ENCODE results near the gene COG4. TPM values are rescaled to one million over a fixed set of nuclear protein-coding genes. Genes with fewer than 3 reads are reported as not detected.
"Not testable (repeated sequence)": the region's sequence is repeated elsewhere in the genome, so short reads cannot be mapped to it uniquely, and the experiment has no call there.

The COG4 gene
- polyA plus RNA-seq, 1 donor = 74.7 TPM

DNA sequence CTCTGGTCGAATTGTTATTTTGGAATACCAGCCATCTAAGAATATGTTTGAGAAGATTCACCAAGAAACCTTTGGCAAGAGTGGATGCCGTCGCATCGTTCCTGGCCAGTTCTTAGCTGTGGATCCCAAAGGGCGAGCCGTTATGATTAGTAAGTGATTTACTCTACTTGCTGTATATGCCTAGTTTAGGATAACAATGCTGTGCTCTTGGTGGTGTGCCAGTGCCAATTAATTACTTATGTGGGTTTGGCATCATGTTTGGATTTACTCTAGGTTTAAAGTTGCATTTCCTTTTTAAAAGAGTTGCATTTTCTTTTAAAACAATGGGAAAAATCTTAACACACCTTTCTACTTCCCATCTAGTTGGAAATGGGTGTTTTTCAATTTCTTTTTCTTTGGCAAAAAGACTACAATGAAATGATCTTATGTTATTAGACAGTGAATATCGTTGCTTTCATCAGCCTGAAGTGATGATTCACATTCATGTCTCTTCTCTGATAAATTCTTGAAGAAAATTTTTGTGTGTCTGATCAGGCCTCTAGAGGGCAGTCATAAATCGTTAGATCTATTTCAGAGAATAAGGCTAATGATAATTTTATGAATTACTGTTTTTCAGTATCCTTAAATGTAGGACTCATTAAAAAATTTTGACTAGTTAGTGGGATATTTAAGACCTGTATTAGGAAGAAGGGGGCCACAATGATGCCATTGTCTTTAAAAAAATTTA is 5.9 kb upstream of the COG4 start:
- peak; percentile 7 for DNase-seq

DNA sequence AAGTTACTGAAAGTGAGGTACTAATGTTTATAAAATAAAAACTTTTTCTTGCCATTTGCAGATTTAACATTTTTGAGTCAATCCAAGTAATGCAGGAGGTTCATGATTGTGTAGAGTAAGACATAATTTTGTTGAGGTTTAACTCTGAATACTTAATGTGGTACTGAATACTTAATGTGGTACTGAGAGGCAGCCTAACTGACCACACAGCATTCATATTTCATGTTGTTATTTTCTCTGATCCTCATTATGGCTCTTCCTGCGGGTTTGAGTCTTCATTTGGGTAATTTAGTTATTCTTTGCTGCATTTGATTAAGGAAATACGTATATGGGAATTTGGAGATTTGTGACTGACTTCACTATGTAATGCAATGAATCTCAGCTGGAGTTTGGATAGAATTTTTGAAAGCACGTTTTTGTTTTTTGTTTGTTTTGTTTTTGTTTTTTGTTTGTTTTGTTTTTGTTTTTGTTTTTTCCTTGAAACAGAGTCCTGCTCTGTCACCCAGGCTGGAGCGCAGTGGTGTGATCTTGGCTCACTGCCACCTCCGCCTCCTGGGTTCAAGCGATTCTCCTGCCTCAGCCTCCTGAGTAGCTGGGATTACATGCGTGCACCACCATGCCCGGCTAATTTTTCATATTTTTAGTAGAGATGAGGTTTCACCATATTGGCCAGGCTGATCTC is 4.1 kb upstream of the COG4 start:
- no peak for DNase-seq

DNA sequence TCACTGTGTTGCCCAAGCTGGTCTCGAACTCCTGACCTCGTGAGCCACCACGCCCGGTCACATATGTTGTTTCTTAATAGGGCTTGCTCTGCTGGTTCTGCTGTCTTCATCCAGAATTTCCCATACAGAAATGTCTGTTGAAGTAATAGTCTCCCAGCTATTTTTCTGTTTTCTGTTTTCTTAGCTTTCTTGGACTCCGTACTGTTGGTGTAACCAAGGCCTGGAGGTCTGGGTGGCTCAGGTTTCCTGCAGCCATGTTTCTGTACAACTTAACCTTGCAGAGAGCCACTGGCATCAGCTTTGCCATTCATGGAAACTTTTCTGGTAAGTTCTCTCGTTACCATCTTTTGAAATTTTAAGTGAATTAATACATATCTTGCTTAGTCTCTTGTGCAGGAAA is 3.0 kb upstream of the COG4 start:
- DNase-seq = no peak

DNA sequence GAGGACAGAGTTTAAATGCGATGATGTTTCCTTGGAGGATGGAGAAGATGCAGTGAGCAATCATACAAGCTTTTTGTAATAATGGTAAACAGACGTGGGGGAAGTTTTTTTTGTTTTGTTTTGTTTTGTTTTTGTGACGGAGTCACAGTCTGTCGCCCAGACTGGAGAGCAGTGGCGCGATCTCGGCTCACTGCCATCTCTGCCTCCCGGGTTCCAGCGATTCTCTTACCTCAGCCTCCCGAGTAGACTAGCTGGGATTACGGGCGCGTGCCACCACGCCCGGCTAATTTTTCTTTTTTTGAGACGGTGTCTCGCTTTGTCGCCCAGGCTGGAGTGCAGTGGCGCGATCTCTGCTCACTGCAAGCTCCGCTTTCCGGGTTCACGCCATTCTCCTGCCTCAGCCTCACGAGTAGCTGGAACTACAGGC is 1.1 kb upstream of the COG4 start:
- DNase-seq = not testable (repeated sequence)

DNA sequence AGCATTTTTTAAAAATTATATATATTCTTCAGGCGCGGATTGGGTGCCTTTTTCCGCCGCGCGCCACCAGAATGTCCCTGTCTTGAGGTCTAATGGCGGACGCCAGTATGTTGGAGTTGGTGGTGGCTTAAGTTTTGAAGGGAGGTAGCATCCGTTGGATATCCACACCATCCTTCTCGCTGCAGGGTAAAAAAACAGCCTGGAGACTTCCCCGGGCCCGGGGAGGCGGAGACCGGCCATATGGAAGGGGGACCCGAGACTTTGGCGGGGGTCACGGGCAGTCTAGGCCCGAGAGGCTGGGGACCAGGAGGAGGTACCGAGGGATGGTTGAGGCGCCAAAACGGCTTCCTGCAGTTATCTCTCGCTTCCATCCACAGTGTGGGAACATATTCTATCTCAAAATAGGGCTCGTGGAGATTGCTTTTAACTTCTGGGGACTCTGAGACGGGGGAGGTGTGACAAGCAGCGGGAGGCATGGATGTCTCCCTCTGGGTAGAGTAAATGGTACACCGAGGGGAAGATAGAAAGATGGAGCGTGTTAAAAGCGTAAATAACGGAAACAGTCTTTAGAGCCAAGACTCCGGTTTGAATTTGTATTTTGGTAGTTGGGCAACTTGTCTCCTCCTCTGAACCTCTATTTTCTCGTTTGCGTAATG is 517 bp upstream of the COG4 start, which contains the start of gene SF3B3:
Gene SF3B3 (plus strand): TSS at position 74 of the 656 bp plus-strand sequence. CDS start 2,841 bp downstream, outside the sequence.
- DNase-seq = no peak

DNA sequence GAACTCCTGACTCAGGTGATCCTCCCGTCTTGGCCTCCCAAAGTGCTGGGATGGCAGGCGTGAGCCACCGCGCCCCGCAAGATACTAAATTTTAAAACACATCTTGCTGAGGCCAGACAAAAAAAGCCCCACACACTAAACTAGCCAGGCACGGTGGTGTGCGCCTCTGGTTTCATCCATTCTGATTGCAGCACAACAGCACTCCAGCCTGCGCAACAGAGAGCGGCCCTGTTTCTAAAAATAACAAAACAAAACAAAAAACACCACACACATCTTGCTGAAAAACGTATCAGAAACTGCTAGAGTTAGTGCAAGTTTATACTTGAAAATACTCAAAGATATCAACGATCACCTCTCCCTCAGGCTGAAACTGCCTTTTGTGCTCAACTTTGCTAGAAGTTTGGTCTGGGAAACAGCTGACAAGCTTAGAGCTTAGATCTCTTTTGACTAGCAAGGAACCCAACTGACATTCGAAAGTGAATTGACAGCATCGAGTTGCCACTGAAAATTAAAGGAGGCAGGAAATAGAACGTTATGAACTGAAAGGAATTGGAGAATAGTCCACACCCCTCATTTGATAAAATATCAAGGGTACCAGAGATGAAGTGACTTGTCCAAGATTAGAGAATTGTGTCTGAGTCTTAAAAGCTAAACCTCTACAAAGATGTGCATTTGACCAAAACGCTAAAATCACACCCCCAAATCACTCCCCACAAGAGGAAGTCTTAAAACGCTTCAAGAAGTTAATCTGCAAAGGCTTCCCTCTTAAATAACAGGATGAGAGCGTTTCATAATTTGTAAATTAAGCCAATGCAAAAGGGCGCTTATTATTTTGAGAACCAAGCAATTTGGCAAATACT is 908 bp downstream of the COG4 start:
- DNase-seq = no peak

DNA sequence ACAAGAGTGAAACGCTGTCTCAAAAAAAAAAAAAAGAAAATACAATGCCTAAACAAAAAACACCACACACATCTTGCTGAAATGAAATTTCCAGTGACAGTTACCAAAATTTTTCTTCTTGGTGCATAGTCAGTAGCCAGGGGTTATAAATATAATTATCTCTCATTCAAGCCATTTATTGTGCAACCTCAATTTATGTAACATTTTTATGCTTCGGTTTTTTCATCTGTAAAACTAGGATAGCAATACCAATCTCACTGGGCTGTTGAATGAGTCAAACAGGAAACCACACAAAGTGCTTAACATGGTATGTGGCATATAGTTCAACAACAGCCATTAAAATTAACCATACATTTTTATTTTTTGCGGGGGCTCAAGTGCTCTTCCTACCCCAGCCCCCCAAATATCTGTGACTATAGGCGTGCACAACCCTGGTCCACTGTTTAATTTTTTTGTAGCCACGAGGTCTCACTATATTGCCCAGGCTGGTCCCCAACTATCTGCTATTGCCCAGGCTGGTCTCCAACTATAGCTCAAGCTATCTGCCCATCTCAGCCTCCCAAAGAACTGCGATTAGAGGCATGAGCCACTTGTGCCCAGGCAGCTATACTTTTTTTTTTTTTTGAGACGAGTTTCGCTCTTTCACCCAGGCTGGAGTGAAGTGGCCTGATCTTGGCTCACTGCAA is 2.6 kb downstream of the COG4 start:
- DNase-seq = no peak

DNA sequence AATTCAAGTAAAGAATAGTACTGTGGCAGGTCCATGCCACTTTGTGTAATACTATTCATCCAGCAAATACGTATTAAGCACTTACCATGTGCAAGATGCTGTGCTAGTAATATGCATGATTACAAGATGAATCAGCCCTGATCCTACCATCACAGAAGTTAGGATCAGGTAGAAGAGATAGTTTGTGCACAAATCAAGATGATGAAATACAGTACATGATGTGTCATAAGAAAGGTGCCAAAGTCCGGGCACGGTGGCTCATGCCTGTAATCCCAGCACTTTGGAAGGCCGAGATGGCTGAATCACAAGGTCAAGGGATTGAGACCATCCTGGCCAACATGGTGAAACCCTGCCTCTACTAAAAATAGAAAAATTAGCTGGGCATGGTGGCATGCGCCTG is 10.9 kb downstream of the COG4 start:
- no peak for DNase-seq

DNA sequence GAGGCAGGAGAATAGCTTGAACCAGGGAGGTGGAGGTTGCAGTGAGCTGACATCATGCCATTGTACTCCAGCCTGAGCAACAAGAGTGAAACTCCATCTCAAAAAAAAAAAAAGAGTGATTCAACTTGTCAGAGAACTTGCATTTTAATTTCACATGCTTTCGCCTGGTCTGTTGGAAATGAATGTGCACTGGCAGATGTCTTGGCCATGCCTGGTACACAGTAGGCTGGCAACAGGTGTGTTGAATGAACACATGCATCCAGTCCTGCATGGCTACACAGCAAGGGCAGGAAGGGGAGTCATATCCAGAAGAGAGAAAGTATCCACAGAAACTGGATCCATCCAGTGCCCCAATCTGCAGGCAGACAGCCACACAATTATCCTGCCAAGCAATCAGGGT is 11.5 kb downstream of the COG4 start:
- no peak for DNase-seq

DNA sequence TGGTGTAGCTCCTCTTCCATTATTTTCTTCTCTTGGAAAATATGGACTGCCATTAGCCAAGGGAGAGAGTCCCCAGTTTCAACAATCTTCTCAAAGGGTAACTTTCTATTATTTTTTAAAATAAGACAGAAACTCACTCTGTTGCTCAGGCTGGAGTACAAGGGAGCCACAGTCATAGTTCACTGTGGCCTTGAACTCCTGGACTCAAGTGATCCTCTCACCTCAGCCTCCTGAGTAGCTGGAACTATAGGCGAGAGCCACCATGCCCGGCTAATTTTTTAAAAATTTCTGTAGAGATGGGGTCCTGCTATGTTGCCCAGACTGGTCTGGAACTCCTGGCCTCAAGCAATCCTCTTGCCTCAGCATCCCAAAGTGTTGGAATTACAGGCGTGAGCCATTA is 13.1 kb downstream of the COG4 start:
- no peak for DNase-seq

DNA sequence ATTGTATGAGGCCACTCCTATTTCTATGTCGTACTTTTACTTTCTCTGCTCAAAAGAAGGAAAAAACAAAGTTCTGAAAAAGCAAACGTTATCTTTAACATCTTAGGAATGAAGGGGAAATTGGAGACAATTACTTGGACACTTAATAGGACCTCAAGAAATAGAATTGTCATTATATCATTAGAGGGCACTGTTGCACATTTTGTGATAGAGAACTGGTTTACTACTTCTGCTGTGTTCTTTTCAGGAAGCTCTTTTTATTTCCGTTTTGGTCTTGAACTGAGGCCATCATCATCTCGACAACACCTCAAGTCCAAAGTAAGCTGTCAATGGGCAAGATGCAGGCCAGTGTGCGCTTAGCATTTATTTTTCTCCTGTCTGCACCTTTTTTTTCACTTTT is 14.6 kb downstream of the COG4 start:
- DNase-seq = no peak

DNA sequence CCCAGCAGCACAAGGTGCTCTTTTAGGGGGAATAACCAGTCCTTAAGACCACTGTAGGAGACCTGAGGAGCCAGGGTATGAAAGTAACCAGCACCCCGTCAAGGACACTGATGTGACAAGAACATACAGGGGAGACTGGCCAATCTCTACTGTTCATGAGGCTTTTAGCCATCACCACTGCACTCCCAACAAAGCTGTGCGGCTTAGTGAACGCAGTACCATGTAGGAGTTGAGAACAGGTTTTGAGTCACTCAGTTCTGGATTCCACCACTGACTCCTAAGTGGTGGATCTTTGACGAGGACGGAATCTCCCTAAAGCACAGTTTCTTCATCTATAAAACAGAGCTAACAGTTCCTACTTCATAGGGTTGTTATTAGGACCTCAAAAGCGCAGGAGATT is 26.8 kb downstream of the COG4 start:
- DNase-seq = no peak

DNA sequence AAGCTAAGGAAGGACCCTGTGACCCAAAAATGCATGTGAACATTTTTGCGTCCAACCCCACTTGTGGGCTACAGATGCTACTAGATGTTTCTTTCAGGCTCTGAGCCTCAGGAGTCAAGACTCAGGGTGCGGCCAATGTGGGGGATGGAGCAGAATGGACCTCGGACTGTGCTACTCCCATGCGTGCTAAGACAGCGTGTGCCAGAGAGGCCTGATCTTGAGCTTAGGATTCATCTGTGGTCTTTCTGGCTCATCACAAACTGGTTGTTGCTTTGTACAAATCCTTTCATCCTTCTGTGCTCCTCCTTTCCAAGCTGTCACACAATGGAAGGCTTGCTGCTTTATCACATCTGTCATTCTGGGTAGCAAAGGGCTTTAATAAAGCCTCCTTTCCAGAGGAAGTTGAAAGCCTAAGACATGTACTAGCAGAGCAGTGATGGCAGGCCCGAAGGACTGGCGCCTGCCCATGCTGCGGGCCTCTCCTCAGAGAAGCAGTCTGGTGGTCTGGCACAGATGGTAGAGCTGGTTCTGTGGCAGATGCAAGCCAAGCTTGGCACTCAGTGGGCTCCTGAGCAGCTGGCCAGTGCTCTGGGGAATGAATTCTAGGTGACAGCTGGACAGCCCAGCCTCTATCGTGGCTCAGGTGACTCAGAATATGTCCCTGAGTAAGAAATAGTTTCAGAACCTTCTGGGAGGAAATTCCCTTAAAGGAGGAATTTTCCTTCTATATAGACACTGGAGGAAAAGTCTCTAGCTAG is 27.8 kb downstream of the COG4 start:
- no peak for DNase-seq

DNA sequence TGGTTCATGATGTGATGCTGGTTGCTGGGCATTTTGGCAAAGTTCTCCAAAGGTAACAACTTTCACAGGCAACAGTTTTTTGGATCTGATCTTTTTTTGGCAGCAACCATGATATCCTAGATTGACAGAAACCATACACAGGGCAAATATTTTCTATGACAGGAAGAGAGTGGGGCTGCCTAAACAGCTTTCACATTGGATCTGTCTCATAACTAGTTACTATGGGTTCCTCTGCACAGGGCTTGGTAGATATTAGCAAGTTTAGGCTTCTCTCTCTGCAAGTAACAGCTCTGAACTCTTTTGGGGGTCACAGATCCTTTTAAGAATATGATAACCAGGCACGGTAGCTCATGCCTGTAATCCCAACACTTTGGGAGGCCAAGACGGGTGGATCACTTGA is 28.6 kb downstream of the COG4 start:
- no peak for DNase-seq

DNA sequence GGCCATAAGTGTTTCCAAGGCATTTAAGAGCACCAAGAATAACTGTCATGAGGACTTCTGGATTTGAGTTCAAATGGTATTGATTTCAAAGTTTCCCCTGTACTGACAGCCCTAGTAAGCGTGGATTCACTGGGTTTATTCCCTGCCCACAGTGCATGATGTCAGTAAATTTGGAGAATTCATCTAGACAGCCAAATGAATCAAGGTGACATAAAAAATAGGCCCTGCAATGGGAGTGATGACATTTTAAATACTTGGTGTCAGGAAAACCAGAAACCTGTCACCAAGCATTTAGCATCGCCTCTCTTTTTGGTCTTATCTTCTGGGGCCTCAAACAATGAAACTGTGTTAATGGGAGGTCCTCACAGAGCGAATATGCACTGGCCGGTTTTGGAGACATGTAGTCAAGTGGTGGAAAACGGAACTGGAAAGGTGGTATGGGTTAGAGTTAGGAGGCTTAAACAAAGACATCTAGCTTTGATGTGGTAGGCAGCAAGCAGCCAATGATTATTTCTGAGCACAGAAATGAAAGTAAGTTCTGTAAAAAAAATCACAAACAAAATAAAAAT is 29.1 kb downstream of the COG4 start:
- DNase-seq = no peak

DNA sequence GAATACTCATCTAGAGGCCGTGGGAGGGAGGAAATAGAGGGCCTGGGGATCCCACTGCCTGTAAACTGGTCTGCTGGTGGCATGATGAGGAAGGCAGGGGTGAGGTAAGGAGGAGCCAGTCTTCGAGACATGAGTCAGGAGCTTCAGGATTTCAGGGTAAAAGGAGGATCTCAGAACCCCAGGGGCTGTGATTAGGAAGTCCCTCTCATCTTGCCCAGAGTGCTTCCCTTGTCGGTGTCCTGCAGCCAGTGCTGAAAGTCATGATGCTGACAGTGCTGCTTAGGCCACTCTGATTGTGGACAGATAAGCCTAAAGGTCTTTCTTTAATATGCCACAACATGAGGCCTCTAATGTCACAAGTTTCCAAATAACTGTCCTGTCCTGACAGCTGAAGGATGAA is 29.6 kb downstream of the COG4 start:
- no peak for DNase-seq

DNA sequence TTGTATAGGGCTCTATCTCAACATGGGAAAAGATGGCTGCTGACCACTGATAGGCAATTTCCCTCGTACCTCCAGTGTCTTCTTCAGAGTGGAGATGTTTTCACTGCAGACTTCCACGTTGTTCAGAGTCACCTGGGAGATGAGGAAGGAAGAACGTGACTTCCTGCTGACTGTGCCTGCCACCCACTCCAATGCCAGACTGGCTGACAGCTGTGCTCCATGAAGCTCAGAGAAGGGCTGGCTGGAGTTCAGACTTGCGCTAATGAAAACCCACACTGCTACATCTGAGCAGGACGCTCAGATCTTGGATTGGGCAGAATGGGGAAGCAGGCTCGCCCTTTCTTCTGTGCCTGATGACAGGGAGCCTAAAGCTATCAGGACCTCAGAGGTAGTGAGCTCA is 33.1 kb downstream of the COG4 start:
- no peak for DNase-seq

DNA sequence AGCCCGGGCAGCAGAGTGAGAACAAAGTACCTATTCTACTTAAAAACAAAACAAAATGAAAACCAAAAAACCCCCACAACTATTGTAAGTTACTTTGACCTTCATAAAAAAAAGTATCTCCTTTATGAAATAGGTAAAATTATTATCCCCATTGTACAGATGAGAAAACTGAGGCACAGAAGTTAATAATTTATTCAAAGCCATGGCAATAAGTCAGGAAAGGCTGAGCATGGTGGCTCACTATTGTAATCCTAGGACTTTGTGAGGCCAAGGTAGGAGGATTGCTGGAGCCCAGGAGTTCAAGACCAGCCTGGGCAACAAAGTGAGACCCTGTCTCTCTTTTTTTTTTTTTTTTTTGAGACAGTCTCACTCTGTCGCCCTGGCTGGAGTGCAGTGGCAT is 38.5 kb downstream of the COG4 start:
- no peak for DNase-seq

DNA sequence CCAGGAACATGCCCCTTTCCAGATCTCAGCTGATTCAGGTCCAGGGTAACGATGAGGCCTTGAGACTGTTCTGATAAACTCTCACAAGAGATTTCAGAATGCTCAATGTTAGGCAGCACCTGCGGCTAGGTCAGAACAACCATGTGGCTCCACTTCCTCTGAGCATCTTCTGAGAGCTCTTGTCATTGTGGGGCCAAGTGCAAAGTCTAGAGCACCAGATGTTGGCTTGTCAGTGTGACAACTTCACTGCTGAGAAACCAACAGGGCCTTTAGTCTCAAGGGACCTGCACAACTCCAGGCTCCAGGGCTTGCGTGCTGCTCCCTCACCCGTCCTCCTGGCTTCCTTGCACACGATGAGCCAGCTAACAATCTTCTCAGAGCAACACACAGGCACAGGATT is 39.9 kb downstream of the COG4 start:
- DNase-seq = no peak

DNA sequence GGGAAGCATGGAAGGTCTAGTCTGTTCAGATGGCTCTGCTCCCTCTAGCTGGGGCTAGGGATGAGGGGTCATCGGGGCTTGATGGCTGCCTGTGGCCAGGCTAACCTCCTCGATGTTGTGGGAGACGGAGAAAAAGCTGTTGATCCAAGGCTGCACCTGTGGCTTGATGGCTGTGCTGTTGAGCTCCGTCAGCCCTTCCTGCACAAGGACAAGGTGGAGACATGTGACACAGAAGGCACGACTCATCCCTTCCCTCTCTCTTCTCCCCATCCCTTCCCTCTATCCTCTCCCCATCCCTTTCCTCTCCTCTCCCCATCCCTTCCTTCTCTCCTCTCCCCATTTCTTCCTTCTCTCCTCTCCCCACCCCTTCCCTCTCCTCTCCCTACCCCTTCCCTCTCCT is 40.7 kb downstream of the COG4 start:
- no peak for DNase-seq

Measured in left kidney (tissue), 2 donors.